HG03196 (cell line): ENCODE measurements around the gene SH3GLB2.
"Not testable (repeated sequence)": the region's sequence is repeated elsewhere in the genome, so short reads cannot be mapped to it uniquely, and the experiment has no call there.

Experiments
- ATAC-seq: cut with Tn5 transposase; IDR thresholded peaks from one replicate; pipeline ENCODE4 v1.9.1; 2021; ENCODE audit not compliant: unreplicated experiment

The SH3GLB2 gene

GRCh38 chr9:129002992-129003391 is 25.1 kb downstream of the SH3GLB2 start:
- ATAC-seq, result no peak

- no peak for ATAC-seq
Observed at GRCh38 chr9:129001504-129002325, 26.4 kb downstream of the SH3GLB2 start.

DNA sequence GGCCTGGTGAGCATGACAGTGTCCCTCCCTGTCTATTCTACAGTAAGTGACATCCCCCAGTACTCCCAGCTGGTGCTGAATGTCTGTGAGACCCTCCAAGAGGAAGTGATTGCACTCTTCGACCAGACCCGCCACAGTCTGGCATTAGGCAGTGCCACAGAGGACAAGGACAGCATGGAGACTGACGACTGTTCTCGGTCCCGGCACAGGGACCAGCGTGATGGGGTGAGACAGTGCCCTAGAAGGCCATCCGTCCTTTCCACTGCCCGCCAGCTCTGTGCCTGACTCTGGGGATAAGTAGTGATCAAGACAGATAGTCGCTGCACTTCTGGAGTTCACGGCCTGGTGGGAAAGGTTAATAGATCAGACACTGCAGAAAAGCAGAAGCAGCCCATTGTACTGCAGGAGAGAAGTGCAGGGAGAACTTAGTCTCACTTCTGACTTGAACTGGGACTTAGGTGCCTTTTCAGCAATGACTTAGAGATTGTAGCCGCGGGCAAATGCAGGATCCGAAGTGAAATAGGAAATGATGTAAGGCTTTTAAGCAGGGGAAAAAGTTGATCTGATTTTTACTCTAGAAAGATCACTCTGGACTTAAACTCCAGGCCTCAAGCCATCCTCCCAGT is 28.4 kb downstream of the SH3GLB2 start:
- no peak for ATAC-seq

- ATAC-seq, result no peak
Observed at GRCh38 chr9:128998462-128998861, 29.7 kb downstream of the SH3GLB2 start.

GRCh38 chr9:128995791-128996190 is 32.3 kb downstream of the SH3GLB2 start:
- no peak for ATAC-seq

- no peak for ATAC-seq
Observed at GRCh38 chr9:128992995-128993394, 35.1 kb downstream of the SH3GLB2 start.

DNA sequence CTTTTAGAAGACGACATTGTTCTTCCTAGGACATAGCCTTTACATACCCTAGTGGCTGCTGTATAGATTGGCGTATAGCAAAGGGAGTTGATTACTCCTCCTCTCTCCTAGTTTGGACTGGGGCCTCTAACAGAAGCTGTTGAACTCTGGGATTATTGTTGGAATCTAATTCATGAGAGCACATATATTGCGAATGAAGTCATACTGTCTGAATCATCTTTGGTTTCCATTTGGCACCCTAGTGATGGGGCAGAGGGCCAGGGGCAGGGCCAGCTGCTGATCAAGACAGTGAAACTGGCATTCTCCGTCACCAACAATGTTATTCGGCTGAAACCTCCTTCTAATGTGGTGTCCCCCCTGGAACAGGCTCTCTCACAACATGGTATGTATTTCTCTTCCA is 40.3 kb downstream of the SH3GLB2 start:
- ATAC-seq, result no peak

DNA sequence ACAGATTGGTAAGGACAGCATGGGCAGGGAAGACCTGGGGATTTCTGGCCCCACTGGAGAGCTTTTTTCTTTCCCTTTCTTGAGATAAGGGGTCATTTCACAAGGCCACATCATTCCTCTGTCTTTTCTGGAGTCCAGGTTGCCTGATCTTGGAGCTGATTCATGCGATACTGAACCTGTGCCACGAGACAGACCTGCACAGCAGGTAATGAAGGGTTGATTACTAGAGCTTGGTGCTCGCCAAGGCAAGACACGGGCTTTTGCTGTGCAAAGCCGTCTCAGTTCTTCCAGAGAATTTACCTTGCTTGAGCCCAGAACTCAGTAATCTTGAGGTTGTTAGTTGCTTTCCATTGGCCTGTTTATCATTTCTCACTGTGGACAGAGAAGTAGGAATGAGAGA is 41.5 kb downstream of the SH3GLB2 start:
- ATAC-seq, result no peak

- ATAC-seq, result no peak
Observed at GRCh38 chr9:128983536-128983935, 44.6 kb downstream of the SH3GLB2 start.

GRCh38 chr9:128979111-128979510 is 49.0 kb downstream of the SH3GLB2 start:
- no peak for ATAC-seq

GRCh38 chr9:128972956-128973355 is 55.2 kb downstream of the SH3GLB2 start:
- ATAC-seq, result no peak

DNA sequence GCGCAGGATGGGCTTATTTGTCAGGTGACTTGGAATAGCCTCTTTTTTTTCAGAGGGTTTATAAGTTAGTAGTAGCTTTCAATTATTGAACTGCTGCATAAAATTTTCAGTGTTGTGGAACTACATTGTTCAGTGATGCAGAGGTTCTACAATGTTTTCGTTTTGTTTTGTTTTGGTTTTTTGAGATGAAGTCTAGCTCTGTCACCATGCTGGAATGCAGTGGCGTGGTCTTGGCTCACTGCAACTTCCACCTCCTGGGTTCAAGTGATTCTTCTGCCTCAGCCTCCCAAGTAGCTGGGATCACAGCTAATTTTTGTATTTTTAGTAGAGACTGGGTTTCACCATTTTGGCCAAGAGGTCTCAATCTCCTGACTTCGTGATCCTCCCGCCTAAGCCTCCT is 58.6 kb downstream of the SH3GLB2 start:
- no peak for ATAC-seq

GRCh38 chr9:128961403-128961802 is 66.7 kb downstream of the SH3GLB2 start:
- ATAC-seq, result not testable (repeated sequence)
